Progenitor cell of endocrine pancreas (in vitro differentiated cells): ENCODE data around the gene SEL1L2. TPM values are rescaled to one million over a fixed set of nuclear protein-coding genes. Genes with fewer than 3 reads are reported as not detected.

Source experiments
- DNase-seq: peaks from one replicate; pipeline ENCODE4 v3.0.0; 2021; ENCODE audit warnings: low spot score; ENCODE audit not compliant: unreplicated experiment
- H3K27ac Mint-ChIP-seq: 2 replicates; pipeline ENCODE4 v1.8.0; 2021; ENCODE audit warnings: mild to moderate bottlenecking, moderate library complexity, mixed read lengths
- H3K27me3 Mint-ChIP-seq: 2 replicates; pipeline ENCODE4 v1.8.0; 2021; ENCODE audit warnings: mixed read lengths
- H3K36me3 Mint-ChIP-seq: 2 replicates; pipeline ENCODE4 v1.8.0; 2022; ENCODE audit warnings: mixed read lengths; ENCODE audit not compliant: insufficient read depth
- H3K4me1 Mint-ChIP-seq: 2 replicates; pipeline ENCODE4 v1.8.0; 2021; ENCODE audit warnings: low read depth, mixed read lengths
- H3K4me3 Mint-ChIP-seq: 2 replicates; pipeline ENCODE4 v1.8.0; 2021; ENCODE audit warnings: low read depth, mild to moderate bottlenecking, moderate library complexity, mixed read lengths
- H3K9me3 Mint-ChIP-seq: 2 replicates; pipeline ENCODE4 v1.8.0; 2021; ENCODE audit warnings: low read depth, mixed read lengths
- total RNA-seq: library from RNA; stranded (reverse); gene quantifications from 2 replicates; pipeline ENCODE4 v1.2.1, GENCODE V29; 2021
- TF ChIP-seq, protein P1 (sequence below): fragments of 200-600 bp; sonication (generic); IDR thresholded peaks from one replicate; pipeline ENCODE4 v1.5.0; 2021; ENCODE audit warnings: antibody characterized with exemption, mild to moderate bottlenecking; ENCODE audit not compliant: unreplicated experiment

Gene SEL1L2
- total RNA-seq, 1 donor from 2014 or later, result not detected

GRCh38 chr20:13857304-13857703 is 133.1 kb downstream of the SEL1L2 start:
- DNase-seq, result no peak
- Mint-ChIP-seq H3K4me1 (no peaks in the 10 kb centered on the region), H3K27ac (no peak overlapping the region), H3K9me3 (peaks cover 3% of the 10 kb centered on the region), H3K36me3 (no peaks in the 10 kb centered on the region), H3K27me3 (peaks cover 3% of the 10 kb centered on the region), H3K4me3 (no peak overlapping the region)
- TF ChIP-seq, protein P1, sequence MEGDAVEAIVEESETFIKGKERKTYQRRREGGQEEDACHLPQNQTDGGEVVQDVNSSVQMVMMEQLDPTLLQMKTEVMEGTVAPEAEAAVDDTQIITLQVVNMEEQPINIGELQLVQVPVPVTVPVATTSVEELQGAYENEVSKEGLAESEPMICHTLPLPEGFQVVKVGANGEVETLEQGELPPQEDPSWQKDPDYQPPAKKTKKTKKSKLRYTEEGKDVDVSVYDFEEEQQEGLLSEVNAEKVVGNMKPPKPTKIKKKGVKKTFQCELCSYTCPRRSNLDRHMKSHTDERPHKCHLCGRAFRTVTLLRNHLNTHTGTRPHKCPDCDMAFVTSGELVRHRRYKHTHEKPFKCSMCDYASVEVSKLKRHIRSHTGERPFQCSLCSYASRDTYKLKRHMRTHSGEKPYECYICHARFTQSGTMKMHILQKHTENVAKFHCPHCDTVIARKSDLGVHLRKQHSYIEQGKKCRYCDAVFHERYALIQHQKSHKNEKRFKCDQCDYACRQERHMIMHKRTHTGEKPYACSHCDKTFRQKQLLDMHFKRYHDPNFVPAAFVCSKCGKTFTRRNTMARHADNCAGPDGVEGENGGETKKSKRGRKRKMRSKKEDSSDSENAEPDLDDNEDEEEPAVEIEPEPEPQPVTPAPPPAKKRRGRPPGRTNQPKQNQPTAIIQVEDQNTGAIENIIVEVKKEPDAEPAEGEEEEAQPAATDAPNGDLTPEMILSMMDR, result no peak

DNA sequence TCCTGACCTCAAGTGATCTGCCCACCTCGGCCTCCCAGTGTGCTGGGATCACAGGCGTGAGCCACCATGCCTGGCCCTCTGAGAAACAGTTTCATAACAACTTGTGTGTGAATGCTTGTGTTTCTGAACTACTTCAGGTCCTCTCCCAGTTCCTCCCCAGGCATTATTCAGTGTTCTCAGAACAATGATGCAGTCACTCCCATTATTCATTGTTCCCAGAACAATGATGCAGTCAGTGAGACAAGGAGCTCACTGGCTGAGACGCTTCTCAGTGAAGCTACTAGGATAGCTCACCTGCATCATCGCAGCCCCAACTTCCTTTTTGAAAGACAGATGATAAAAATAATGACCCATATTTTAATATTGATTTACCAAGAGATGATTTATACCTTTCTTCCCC is 134.1 kb downstream of the SEL1L2 start:
- Mint-ChIP-seq H3K4me3 (no peak overlapping the region), H3K9me3 (no peaks in the 10 kb centered on the region), H3K27me3 (peaks cover 2% of the 10 kb centered on the region), H3K36me3 (no peaks in the 10 kb centered on the region), H3K4me1 (no peaks in the 10 kb centered on the region), H3K27ac (no peak overlapping the region)
- DNase-seq, result no peak
- TF ChIP-seq, protein P1, result no peak

DNA sequence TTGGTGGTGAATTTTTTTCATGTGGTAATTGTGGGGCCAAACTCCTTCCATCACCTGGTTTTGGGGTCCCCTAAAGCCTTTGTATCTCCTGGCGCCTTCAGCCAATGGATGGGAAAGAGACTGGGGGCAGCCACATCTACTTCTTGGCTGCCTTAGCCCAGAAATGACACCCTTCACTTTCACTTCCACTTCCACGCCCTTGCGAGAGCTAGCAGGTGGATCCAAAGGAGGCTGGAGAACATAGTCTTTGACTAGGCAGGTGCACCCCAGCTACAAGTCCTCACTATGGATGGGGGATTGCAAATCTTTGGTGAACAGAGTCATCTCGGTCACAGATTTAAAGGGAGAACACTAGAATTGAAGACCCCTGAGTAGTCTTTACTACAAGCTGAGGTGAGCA is 134.8 kb downstream of the SEL1L2 start:
- TF ChIP-seq, protein P1, result no peak
- no peak overlapping the region for H3K27ac Mint-ChIP-seq
- no peaks in the 10 kb centered on the region for H3K36me3 Mint-ChIP-seq
- peaks cover 2% of the 10 kb centered on the region for H3K27me3 Mint-ChIP-seq
- no peak overlapping the region for H3K4me3 Mint-ChIP-seq
- H3K4me1 Mint-ChIP-seq, result no peaks in the 10 kb centered on the region
- no peaks in the 10 kb centered on the region for H3K9me3 Mint-ChIP-seq
- DNase-seq, result no peak

DNA sequence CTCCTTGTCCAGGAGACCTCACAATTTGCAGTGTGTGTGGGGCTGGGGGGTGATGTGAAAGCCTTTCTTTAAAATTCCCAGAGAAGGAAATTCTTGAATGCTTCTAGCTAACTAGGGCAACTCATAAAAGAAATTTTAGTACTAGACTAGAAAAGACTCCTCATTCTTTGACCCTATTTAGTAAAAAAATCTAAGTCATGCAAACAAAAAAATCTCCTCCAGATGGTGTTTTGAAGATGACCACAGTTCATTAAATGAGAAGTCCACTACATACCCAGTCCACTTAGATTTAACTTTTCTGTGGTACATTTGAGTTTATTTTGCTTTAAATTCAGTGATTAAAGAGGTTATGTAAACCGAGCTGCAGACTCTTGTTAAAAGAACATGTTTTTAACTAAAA is 138.1 kb downstream of the SEL1L2 start:
- TF ChIP-seq, protein P1, result no peak
- Mint-ChIP-seq H3K36me3 (no peaks in the 10 kb centered on the region), H3K9me3 (no peaks in the 10 kb centered on the region), H3K27ac (no peak overlapping the region), H3K27me3 (peaks cover 2% of the 10 kb centered on the region), H3K4me3 (no peak overlapping the region), H3K4me1 (no peaks in the 10 kb centered on the region)
- no peak for DNase-seq

- no peak for DNase-seq
- no peak overlapping the region for H3K27ac Mint-ChIP-seq
- H3K36me3 Mint-ChIP-seq, result no peaks in the 10 kb centered on the region
- H3K4me1 Mint-ChIP-seq, result no peaks in the 10 kb centered on the region
- no peak overlapping the region for H3K4me3 Mint-ChIP-seq
- peaks cover 2% of the 10 kb centered on the region for H3K27me3 Mint-ChIP-seq
- TF ChIP-seq, protein P1, result no peak
- H3K9me3 Mint-ChIP-seq, result no peaks in the 10 kb centered on the region
These were observed 139.1 kb downstream of the SEL1L2 start for GRCh38 chr20:13851279-13851678.
